Upper lobe of left lung (tissue), 6 donors: Measurements from ENCODE around the gene FRMD3. TPM values are rescaled to one million over a fixed set of nuclear protein-coding genes. Genes with fewer than 3 reads are reported as not detected.

ENCODE experiments used
- ATAC-seq, 2 donors: fragments of 200-7000 bp; cut with Tn5 transposase; one replicate each; pipeline ENCODE4 v1.9.1; 2022; ENCODE audit warnings: mild to moderate bottlenecking in 2 of 2, moderate library complexity in 2 of 2; ENCODE audit not compliant: low FRiP score in 2 of 2
- DNase-seq, 2 donors: peaks; one replicate each; pipeline ENCODE4 v3.0.0-alpha.2; 2019 to 2020
- H3K27ac ChIP-seq, 4 donors: fragments of 200-600 bp; sonication (generic); one replicate each; pipeline ENCODE4 v1.5.1; 2016 to 2019
- H3K27me3 ChIP-seq, 4 donors: fragments of 200-600 bp; sonication (generic); one replicate each; pipeline ENCODE4 v1.5.1; 2017 to 2019
- H3K36me3 ChIP-seq, 4 donors: fragments of 200-600 bp; sonication (generic); one replicate each; pipeline ENCODE4 v1.5.1; 2016 to 2019
- H3K4me1 ChIP-seq, 4 donors: fragments of 200-600 bp; sonication (generic); one replicate each; pipeline ENCODE4 v1.5.1; 2018 to 2019
- H3K4me3 ChIP-seq, 4 donors: fragments of 200-600 bp; sonication (generic); one replicate each; pipeline ENCODE4 v1.5.1; 2017 to 2019; ENCODE audit warnings: mild to moderate bottlenecking in 2 of 4, moderate library complexity in 1 of 4
- H3K9me3 ChIP-seq, 4 donors: fragments of 200-600 bp; sonication (generic); one replicate each; pipeline ENCODE4 v1.5.1; 2018 to 2019
- EP300 ChIP-seq, 4 donors: sonication (generic); formaldehyde crosslinking; IDR thresholded peaks; one replicate each; pipeline ENCODE4 v1.5.1; 2017; ENCODE audit warnings: antibody characterized with exemption in 4 of 4, control low read depth in 2 of 4
- POLR2A ChIP-seq, 4 donors: fragments of 450-650 bp; IDR thresholded peaks; one replicate each; pipeline ENCODE4 v1.5.1; 2016 to 2017; ENCODE audit warnings: antibody characterized with exemption in 4 of 4, mild to moderate bottlenecking in 2 of 4
- POLR2AphosphoS5 ChIP-seq, 2 donors: sonication (generic); formaldehyde crosslinking; IDR thresholded peaks; one replicate each; pipeline ENCODE4 v1.5.1; 2017; ENCODE audit warnings: antibody characterized with exemption in 2 of 2
- WGBS, 2 donors: methylation state at CpG; one replicate each; pipeline ENCODE4 v1.1.5; 2017 to 2018; 5-methylcytosine and 5-hydroxymethylcytosine counted together
- total RNA-seq, 6 donors: library from RNA; depleted of rRNA in 4 of 6; stranded (reverse); fragments of >200 nt in 4 of 6; gene quantifications; one replicate each; pipeline versions ENCODE4 v1.1.0 to v1.2.1, GENCODE V29; 2016 to 2021
- TF ChIP-seq, protein P1 (sequence below), 6 experiments: fragments of 450-650 bp in 4 of 6; fragments of 200-600 bp in 2 of 6; sonication (generic) in 2 of 6; IDR thresholded peaks; one replicate each; pipeline ENCODE4 v1.5.1; 2016 to 2019; ENCODE audit warnings: antibody characterized with exemption in 6 of 6
- donor health status: DM: no; HTN: no; CAD: no; lungs with moderate emphysema.
- donor health status: DM: no; HTN: yes; CAD: no; lungs with severe emphysema.

Gene FRMD3
- total RNA-seq, 6 donors from 2014 or later = 5.6 to 33.4 (median 10.4) TPM

DNA sequence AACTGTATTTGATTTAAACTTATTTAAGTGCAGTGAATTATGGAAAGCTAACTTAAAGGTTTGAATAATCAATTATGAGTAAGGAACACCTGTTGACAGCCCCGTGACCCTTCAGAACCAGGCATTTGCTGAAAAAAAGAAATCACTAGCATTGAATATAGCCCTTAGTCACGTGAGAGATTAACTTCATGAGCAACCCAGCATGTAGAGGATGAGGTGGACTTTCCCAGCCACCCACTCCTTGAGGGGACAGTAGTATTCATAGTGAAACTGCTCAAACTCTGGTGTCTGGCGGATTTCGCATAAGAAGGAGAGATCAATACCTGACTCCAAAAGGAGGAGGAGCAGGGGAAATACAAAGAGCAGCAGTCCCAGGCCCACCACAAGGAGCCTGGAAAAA lies 290.5 kb downstream of the FRMD3 start:
- no peaks in the 10 kb centered on the region for H3K27me3 ChIP-seq
- H3K4me1 ChIP-seq = no peaks in the 10 kb centered on the region
- no peaks in the 10 kb centered on the region for H3K9me3 ChIP-seq
- H3K36me3 ChIP-seq = peaks cover 0 to 3% (median 0%) of the 10 kb centered on the region in 4 donors
- H3K27ac ChIP-seq = no peak overlapping the region
- no peak for ATAC-seq
- no peak overlapping the region for H3K4me3 ChIP-seq
- no peak for DNase-seq
- WGBS, 2 donors = 83 to 86% methylated on average over 4 of the region's 4 CpGs
- no peak for TF ChIP-seq POLR2AphosphoS5 (IDR thresholded peaks at IDR 0.05)
- TF ChIP-seq POLR2A (IDR thresholded peaks at IDR 0.05) = no peak
- TF ChIP-seq, protein P1, sequence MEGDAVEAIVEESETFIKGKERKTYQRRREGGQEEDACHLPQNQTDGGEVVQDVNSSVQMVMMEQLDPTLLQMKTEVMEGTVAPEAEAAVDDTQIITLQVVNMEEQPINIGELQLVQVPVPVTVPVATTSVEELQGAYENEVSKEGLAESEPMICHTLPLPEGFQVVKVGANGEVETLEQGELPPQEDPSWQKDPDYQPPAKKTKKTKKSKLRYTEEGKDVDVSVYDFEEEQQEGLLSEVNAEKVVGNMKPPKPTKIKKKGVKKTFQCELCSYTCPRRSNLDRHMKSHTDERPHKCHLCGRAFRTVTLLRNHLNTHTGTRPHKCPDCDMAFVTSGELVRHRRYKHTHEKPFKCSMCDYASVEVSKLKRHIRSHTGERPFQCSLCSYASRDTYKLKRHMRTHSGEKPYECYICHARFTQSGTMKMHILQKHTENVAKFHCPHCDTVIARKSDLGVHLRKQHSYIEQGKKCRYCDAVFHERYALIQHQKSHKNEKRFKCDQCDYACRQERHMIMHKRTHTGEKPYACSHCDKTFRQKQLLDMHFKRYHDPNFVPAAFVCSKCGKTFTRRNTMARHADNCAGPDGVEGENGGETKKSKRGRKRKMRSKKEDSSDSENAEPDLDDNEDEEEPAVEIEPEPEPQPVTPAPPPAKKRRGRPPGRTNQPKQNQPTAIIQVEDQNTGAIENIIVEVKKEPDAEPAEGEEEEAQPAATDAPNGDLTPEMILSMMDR (IDR thresholded peaks at IDR 0.05) = no peak
- no peak for TF ChIP-seq EP300 (IDR thresholded peaks at IDR 0.05)

DNA sequence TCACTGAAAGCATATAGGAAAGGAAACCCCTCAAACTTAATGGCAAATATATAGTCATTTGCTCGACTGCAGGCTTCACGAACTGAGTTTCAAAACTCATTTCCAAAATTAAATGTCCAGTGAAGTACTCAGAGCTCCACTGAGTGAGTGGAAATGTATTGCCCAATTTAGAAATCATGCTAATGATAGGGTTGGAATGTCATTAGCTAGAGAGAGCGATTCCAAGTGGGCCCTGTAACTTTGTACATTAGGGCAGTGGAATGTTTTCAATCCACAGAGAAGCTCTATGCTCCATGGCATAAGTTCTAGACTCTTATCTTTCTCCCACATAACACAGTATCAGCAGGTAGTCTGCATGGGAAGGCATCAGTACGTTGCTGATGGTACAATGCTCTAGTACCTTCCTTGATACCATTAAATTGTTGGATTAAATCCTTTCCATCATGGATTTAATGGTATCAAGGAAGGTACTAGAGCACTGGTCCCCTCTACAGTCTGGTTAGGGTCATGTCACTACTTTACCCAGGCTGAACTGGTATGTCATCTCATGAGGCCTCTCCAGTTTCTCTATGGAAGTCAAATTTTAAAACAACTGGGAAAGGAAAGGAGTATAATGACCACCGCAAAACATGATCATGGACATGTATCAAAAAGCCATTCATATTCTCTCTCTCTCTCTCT lies 292.1 kb downstream of the FRMD3 start:
- H3K27me3 ChIP-seq = no peaks in the 10 kb centered on the region

DNA sequence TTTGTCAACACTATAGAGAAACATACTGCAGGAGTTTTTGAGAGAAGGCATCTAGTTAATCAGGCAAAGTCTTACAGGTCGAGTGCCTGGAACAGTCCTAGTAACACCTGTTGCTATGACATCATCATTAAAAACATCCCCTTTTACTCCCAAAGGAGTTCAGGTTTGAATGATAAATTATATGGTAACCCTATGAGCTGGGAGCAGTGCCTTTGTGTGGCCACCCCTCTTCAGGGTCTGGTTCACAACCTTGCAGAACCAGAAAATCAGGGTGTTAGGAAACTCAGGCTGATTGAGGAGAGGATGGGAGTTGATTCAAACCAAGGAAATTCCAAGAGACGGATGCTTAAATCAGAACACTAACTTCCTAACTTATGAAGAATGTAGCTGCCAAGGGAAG lies 296.1 kb downstream of the FRMD3 start:
- Histone ChIP-seq H3K4me3 (no peak overlapping the region), H3K27ac (no peak overlapping the region), H3K9me3 (no peaks in the 10 kb centered on the region), H3K36me3 (peaks cover 0 to 3% (median 0%) of the 10 kb centered on the region in 4 donors), H3K27me3 (no peaks in the 10 kb centered on the region), H3K4me1 (peaks cover 8 to 11% (median 9%) of the 10 kb centered on the region in 4 donors)
- DNase-seq (peak in 1 of 2 donors; percentile 42), ATAC-seq (no peak)
- TF ChIP-seq EP300 (IDR thresholded peaks at IDR 0.05) (no peak), POLR2AphosphoS5 (IDR thresholded peaks at IDR 0.05) (no peak), POLR2A (IDR thresholded peaks at IDR 0.05) (no peak)
- TF ChIP-seq, protein P1 (IDR thresholded peaks at IDR 0.05) = no peak
- 57 to 63% methylated on average over 2 of the region's 2 CpGs for WGBS, 2 donors

More for the DNA sequence above, 292.1 kb downstream of the FRMD3 start:
- no peak overlapping the region for H3K4me3 ChIP-seq
- H3K4me1 ChIP-seq = no peaks in the 10 kb centered on the region
- H3K27ac ChIP-seq = no peak overlapping the region
- H3K36me3 ChIP-seq = peaks cover 0 to 3% (median 0%) of the 10 kb centered on the region in 4 donors
- TF ChIP-seq POLR2A (IDR thresholded peaks at IDR 0.05) = no peak
- TF ChIP-seq POLR2AphosphoS5 (IDR thresholded peaks at IDR 0.05) = no peak
- TF ChIP-seq, protein P1 (IDR thresholded peaks at IDR 0.05) = no peak
- TF ChIP-seq EP300 (IDR thresholded peaks at IDR 0.05) = no peak
- ATAC-seq (no peak), DNase-seq (no peak)
- no peaks in the 10 kb centered on the region for H3K9me3 ChIP-seq
- WGBS, 2 donors = 63 to 85% methylated on average over 5 of the region's 5 CpGs

DNA sequence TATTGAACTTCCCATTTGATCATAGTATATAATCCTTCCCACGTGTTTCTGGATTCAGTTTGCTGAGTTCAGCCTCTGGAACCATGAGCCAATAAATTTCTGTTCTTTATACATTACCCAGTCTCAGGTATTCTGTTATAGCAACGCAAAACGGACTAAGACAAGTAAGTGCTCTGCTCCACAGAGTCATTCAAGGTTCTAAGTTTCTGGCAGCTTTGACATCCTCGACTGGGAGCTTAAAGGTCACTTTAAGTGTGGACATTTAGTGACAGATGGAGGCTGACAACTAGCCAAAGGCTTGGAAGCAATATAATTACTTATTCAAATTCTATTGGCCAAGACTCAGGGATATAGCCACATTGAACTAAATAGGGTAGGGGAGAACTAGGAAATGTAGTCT lies 297.5 kb downstream of the FRMD3 start:
- Histone ChIP-seq H3K27me3 (no peaks in the 10 kb centered on the region), H3K4me3 (no peak overlapping the region), H3K36me3 (peaks cover 0 to 3% (median 0%) of the 10 kb centered on the region in 4 donors), H3K27ac (no peak overlapping the region), H3K9me3 (no peaks in the 10 kb centered on the region), H3K4me1 (peaks cover 8 to 11% (median 9%) of the 10 kb centered on the region in 4 donors)
- ATAC-seq (no peak), DNase-seq (no peak)
- WGBS, 2 donors = 67 to 84% methylated on average over 4 of the region's 4 CpGs
- TF ChIP-seq EP300 (IDR thresholded peaks at IDR 0.05) (no peak), POLR2AphosphoS5 (IDR thresholded peaks at IDR 0.05) (no peak), POLR2A (IDR thresholded peaks at IDR 0.05) (no peak)
- TF ChIP-seq, protein P1 (IDR thresholded peaks at IDR 0.05) = no peak

DNA sequence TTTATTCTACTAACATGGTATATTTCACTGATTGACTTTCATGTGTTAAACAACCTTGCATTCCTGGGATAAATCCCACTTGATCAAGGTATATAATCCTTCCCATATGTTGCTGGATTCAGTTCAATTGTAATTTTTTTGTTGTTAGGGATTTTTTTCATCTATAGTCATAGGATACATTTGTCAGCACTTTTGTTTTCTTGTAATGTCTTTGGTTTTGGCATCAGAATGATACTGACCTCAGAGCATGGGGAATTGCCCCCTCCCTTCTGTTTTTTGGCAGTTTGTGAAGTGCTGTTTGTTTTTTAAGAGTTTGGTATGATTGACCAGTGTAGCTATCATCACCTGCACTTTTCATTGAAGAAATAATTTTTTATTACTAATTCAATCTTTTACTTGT lies 298.5 kb downstream of the FRMD3 start:
- peak in 1 of 2 donors; percentile 23 for ATAC-seq
- Histone ChIP-seq H3K36me3 (peaks cover 0 to 3% (median 0%) of the 10 kb centered on the region in 4 donors), H3K27ac (no peak overlapping the region), H3K4me1 (peaks cover 8 to 11% (median 9%) of the 10 kb centered on the region in 4 donors), H3K4me3 (no peak overlapping the region), H3K9me3 (no peaks in the 10 kb centered on the region), H3K27me3 (no peaks in the 10 kb centered on the region)
- TF ChIP-seq EP300 (IDR thresholded peaks at IDR 0.05) (no peak), POLR2A (IDR thresholded peaks at IDR 0.05) (no peak), POLR2AphosphoS5 (IDR thresholded peaks at IDR 0.05) (no peak)
- TF ChIP-seq, protein P1 (IDR thresholded peaks at IDR 0.05) = no peak
- no peak for DNase-seq
